Spleen (tissue), 7 donors: ENCODE data around the gene MACROD2.

Experiments used
- CTCF ChIP-seq, 11 experiments: fragments of 200-600 bp in 7 of 11; fragments of 450-650 bp in 4 of 11; sonication (generic) in 4 of 11; IDR thresholded peaks in 8 of 11; conservative IDR thresholded peaks in 3 of 11; 1 replicate in 7 of 11; 2 replicates in 4 of 11; pipeline versions ENCODE4 v1.4.0 to v1.8.0; 2016 to 2021; ENCODE audit warnings: antibody characterized with exemption in 11 of 11, inconsistent platforms in 4 of 11, mild to moderate bottlenecking in 1 of 11
- POLR2A ChIP-seq, 3 donors: fragments of 450-650 bp; IDR thresholded peaks; one replicate each; pipeline ENCODE4 v1.5.1; 2017; ENCODE audit warnings: antibody characterized with exemption in 3 of 3, mild to moderate bottlenecking in 1 of 3
- POLR2AphosphoS5 ChIP-seq, 3 donors: sonication (generic); formaldehyde crosslinking; IDR thresholded peaks; one replicate each; pipeline ENCODE4 v1.5.1; 2017; ENCODE audit warnings: antibody characterized with exemption in 3 of 3
- donor health status: DM: no; HTN: no; CAD: no; lungs with moderate emphysema.
- donor health status: DM: no; HTN: no; CAD: no.
- donor health status: DM: no; HTN: no; CAD: no.

- TF ChIP-seq CTCF (IDR thresholded peaks at IDR 0.05 in 8 of 11, conservative IDR thresholded peaks at IDR 0.05 in 3 of 11) (no peak), POLR2A (IDR thresholded peaks at IDR 0.05) (no peak), POLR2AphosphoS5 (IDR thresholded peaks at IDR 0.05) (no peak)
Measured at GRCh38 chr20:15292405-15292804, 1297.1 kb downstream of the MACROD2 start.
